Stimulated activated memory B cell treated with anti-CD40 and anti-IgM and Interleukin-4, amounts not matched to agents 10 μg/mL and 1 μg/mL and 100 μg/mL, for 72 hours (primary cell): ENCODE measurements around the gene LIG3.

Experiments
- ATAC-seq: fragments of 150-1000 bp; cut with Tn5 transposase; 2 replicates; pipeline ENCODE4 v1.10.0; 2021
- H3K27ac Mint-ChIP-seq: one replicate; pipeline ENCODE4 v1.8.0; 2022; ENCODE audit warnings: mild to moderate bottlenecking, mixed read lengths
- H3K27me3 Mint-ChIP-seq: one replicate; pipeline ENCODE4 v1.8.0; 2022; ENCODE audit warnings: mixed read lengths
- H3K36me3 Mint-ChIP-seq: one replicate; pipeline ENCODE4 v1.8.0; 2022; ENCODE audit warnings: mixed read lengths
- H3K4me1 Mint-ChIP-seq: one replicate; pipeline ENCODE4 v1.8.0; 2022; ENCODE audit warnings: mixed read lengths
- H3K4me3 Mint-ChIP-seq: one replicate; pipeline ENCODE4 v1.8.0; 2022; ENCODE audit warnings: mild to moderate bottlenecking, moderate library complexity, mixed read lengths
- H3K9me3 Mint-ChIP-seq: one replicate; pipeline ENCODE4 v1.8.0; 2022; ENCODE audit warnings: mixed read lengths

LIG3 gene

GRCh38 chr17:35046740-35047283 is 66.5 kb downstream of the LIG3 start:
- H3K27me3 Mint-ChIP-seq, result no peaks in the 10 kb centered on the region
- H3K4me3 Mint-ChIP-seq, result peak overlapping the region; percentile 69
- no peaks in the 10 kb centered on the region for H3K9me3 Mint-ChIP-seq
- H3K36me3 Mint-ChIP-seq, result peaks cover 7% of the 10 kb centered on the region
- H3K4me1 Mint-ChIP-seq, result peaks cover 55% of the 10 kb centered on the region
- H3K27ac Mint-ChIP-seq, result peak overlapping the region; percentile 84
- ATAC-seq, result peak; percentile 86

- H3K9me3 Mint-ChIP-seq, result no peaks in the 10 kb centered on the region
These were observed 68.5 kb downstream of the LIG3 start for GRCh38 chr17:35048685-35049379.

GRCh38 chr17:35050170-35050569 is 69.9 kb downstream of the LIG3 start:
- Mint-ChIP-seq H3K36me3 (peaks cover 7% of the 10 kb centered on the region), H3K27ac (peak overlapping the region; percentile 48), H3K4me3 (no peak overlapping the region), H3K4me1 (peaks cover 58% of the 10 kb centered on the region), H3K9me3 (no peaks in the 10 kb centered on the region), H3K27me3 (no peaks in the 10 kb centered on the region)
- no peak for ATAC-seq

More at GRCh38 chr17:35048685-35049379, 68.5 kb downstream of the LIG3 start:
- H3K36me3 Mint-ChIP-seq, result peaks cover 7% of the 10 kb centered on the region
- H3K27ac Mint-ChIP-seq, result peak overlapping the region; percentile 48
- H3K4me3 Mint-ChIP-seq, result no peak overlapping the region
- no peak for ATAC-seq
- H3K4me1 Mint-ChIP-seq, result peaks cover 66% of the 10 kb centered on the region
- H3K27me3 Mint-ChIP-seq, result no peaks in the 10 kb centered on the region

GRCh38 chr17:35051183-35051578 is 70.9 kb downstream of the LIG3 start:
- H3K36me3 Mint-ChIP-seq, result peaks cover 12% of the 10 kb centered on the region
- peak overlapping the region; percentile 68 for H3K27ac Mint-ChIP-seq
- peaks cover 55% of the 10 kb centered on the region for H3K4me1 Mint-ChIP-seq
- peak; percentile 92 for ATAC-seq
- H3K9me3 Mint-ChIP-seq, result no peaks in the 10 kb centered on the region
- H3K27me3 Mint-ChIP-seq, result no peaks in the 10 kb centered on the region
- H3K4me3 Mint-ChIP-seq, result peak overlapping the region; percentile 60

- Mint-ChIP-seq H3K4me1 (peaks cover 52% of the 10 kb centered on the region), H3K36me3 (peaks cover 12% of the 10 kb centered on the region), H3K27me3 (no peaks in the 10 kb centered on the region), H3K4me3 (peak overlapping the region; percentile 60), H3K27ac (peak overlapping the region; percentile 68), H3K9me3 (no peaks in the 10 kb centered on the region)
- ATAC-seq, result peak; percentile 58
These were observed 71.4 kb downstream of the LIG3 start for GRCh38 chr17:35051579-35052240.

GRCh38 chr17:35052241-35052610 is 71.9 kb downstream of the LIG3 start:
- Mint-ChIP-seq H3K27me3 (no peaks in the 10 kb centered on the region), H3K4me1 (peaks cover 48% of the 10 kb centered on the region), H3K4me3 (no peak overlapping the region), H3K36me3 (peaks cover 12% of the 10 kb centered on the region), H3K27ac (peak overlapping the region; percentile 68), H3K9me3 (no peaks in the 10 kb centered on the region)
- ATAC-seq, result no peak

GRCh38 chr17:35052780-35053179 is 72.5 kb downstream of the LIG3 start:
- no peaks in the 10 kb centered on the region for H3K27me3 Mint-ChIP-seq
- H3K9me3 Mint-ChIP-seq, result no peaks in the 10 kb centered on the region
- peaks cover 17% of the 10 kb centered on the region for H3K36me3 Mint-ChIP-seq
- H3K4me3 Mint-ChIP-seq, result no peak overlapping the region
- H3K27ac Mint-ChIP-seq, result peak overlapping the region; percentile 68
- ATAC-seq, result no peak
- peaks cover 54% of the 10 kb centered on the region for H3K4me1 Mint-ChIP-seq

GRCh38 chr17:35053204-35053603 is 72.9 kb downstream of the LIG3 start:
- Mint-ChIP-seq H3K4me1 (peaks cover 54% of the 10 kb centered on the region), H3K36me3 (peaks cover 17% of the 10 kb centered on the region), H3K4me3 (no peak overlapping the region), H3K27ac (peak overlapping the region; percentile 68), H3K9me3 (no peaks in the 10 kb centered on the region), H3K27me3 (no peaks in the 10 kb centered on the region)
- no peak for ATAC-seq

GRCh38 chr17:35056013-35056412 is 75.7 kb downstream of the LIG3 start:
- Mint-ChIP-seq H3K4me1 (peaks cover 45% of the 10 kb centered on the region), H3K9me3 (no peaks in the 10 kb centered on the region), H3K4me3 (no peak overlapping the region), H3K36me3 (peaks cover 25% of the 10 kb centered on the region), H3K27me3 (no peaks in the 10 kb centered on the region), H3K27ac (no peak overlapping the region)
- no peak for ATAC-seq

GRCh38 chr17:35057332-35057915 is 77.1 kb downstream of the LIG3 start:
- H3K4me1 Mint-ChIP-seq, result peaks cover 36% of the 10 kb centered on the region
- no peaks in the 10 kb centered on the region for H3K27me3 Mint-ChIP-seq
- H3K9me3 Mint-ChIP-seq, result no peaks in the 10 kb centered on the region
- H3K36me3 Mint-ChIP-seq, result peaks cover 29% of the 10 kb centered on the region
- H3K4me3 Mint-ChIP-seq, result no peak overlapping the region
- no peak overlapping the region for H3K27ac Mint-ChIP-seq
- no peak for ATAC-seq
